Measurements from ENCODE around the gene MTMR3.

The MTMR3 gene

DNA sequence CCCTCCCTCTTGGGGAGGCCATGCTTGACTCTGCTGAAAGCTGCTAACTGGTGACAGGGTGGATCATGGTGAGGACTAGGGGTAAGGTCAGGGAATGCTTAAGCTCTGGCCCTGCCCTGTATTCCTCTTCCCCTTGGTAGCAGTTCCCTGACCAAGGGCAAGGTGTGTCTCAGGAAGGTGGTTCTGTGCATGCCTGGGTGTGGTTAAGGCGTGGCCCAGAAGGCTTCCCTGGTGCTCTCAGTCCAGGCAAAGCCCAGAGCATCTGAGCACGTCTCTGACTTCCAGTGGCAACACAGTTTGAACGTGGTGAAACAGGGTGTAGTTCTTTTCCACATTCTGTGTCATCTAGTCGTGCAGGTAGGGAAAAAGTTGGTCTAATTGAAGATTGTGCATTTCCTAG lies 144.2 kb downstream of the MTMR3 start:
- DNase-seq (ENCODE audit: low read depth in 2 of 2), result no peak

DNA sequence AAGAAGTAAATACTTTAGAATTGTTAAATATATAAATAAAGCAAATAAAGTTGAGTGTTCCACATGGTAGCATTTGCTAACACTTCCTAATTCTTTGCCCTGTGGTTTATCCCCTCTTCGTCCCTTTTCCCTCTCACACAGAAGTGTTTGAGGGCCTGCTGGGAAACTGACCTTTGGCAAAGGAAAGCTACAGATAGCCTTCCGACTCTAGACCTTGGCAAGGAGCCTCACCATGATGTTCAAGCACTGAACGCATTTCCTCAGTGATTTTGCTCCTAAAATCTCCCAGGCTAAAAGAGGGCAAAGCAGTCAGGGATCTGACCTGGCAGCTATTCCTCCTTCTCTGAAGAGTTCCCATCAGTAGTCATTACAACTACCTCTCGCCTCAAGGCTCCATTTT lies 144.8 kb downstream of the MTMR3 start:
- DNase-seq (ENCODE audit: low read depth in 2 of 2), result no peak

DNA sequence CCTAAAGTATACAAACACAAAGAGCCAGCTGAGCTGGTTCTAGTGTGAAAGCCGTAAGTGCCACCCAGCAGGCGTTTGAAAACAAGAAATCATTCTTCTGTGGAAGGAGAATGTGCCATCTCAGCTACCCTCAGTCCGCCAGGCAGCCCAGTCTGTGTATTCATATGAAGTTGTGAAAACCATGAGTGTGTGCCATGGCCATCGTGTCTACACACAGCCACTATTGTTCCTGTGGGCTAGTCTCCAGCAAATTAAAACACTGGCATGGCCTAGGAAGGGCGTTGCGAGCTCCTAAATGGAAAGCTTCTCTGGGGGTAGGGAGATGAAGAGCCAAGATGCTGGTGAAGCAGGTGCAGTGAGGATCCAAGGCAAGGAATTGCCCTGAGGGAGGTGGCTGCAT lies 145.8 kb downstream of the MTMR3 start:
- no peak for DNase-seq (ENCODE audit: low read depth in 2 of 2)

DNA sequence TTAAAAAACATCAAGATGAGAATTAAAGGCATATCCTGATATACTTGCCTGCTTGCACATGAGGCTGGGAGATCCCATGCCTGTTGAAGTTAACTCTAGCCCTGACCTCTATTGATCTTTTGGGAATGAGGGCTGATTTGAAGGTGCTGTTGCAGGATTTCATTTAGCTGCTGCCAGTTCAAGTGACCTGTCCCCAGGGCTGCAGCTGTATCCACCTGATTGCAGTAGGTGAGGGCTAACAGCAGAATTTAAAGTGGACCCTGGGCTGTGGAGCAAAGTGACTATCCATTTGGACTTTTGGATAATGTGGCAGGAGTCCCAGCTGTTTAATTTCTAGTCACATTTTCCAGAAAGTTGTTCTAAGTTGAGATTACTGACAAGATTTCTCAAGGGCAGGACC lies 146.5 kb downstream of the MTMR3 start:
- DNase-seq (ENCODE audit: low read depth in 2 of 2), result no peak

DNA sequence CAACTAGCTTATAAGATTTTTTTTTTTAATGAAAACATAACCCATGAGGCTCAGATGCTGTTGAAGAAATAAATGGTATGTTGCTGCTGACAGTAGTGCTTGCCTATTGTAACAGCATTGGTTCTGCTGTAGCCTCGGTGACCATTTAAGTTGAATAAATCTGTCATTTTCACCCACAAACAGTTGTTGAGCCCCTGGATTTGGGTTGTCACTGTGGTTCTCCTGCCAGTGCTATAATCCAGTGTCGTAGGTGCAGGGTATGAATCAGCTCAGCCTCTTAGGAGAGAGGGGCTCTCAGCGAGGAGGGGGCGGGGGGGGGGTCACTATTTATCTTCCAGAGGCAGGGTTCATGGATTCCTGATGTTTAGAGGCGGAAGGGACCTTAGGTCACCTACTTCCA lies 147.4 kb downstream of the MTMR3 start:
- no peak for DNase-seq (ENCODE audit: low read depth in 2 of 2)

DNA sequence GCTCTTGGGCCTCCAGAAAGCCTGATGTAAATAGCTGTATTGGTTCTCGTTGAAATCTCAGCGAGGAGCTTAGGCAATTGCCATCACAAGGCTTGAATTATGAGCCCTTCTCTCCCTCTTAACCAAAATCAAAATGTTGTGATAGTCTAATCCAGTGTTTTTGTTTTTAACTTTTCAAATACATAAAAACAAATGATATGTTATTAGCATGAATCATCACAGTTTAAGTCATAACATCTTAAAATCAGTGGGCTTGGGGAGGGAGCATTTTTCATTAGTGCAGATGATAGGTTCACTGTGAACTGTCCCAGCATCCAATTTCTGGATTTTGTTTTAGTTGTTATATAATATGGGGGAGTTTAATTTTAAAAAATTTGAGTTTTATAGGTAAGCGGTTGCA lies 148.4 kb downstream of the MTMR3 start:
- DNase-seq (ENCODE audit: low read depth in 2 of 2), result no peak

DNA sequence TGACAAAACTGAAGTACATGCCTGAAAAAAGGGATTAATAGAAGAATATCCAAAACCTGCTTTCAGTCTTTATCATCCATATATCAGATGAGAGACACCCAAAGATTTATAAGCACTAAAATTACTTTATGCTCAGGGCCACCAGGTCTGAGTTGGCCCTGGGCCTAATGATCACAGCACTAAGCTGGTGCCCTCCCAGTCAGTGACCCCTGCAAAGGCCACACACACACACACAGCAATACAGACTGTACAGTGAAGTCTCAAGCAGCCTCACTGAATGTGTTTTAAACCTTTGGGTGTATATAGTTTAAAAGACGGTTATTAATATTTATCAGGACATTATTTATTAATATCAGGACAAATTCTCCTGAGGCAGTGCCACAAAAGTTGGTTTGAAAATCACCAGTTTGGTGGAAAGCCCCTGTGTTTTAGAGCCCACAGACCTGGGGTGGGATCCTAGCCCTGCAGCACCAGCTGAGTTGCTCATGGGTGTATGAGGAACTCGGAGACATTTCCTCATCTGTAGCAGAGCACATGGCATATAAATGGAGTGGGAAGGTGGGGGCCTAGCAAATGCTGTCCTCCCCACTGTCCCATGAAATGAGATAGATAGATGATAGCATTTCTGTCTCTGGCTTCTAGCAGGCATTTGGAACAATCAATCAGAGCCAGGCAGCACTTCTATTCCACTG lies 148.9 kb downstream of the MTMR3 start:
- no peak for DNase-seq (ENCODE audit: low read depth in 2 of 2)

DNA sequence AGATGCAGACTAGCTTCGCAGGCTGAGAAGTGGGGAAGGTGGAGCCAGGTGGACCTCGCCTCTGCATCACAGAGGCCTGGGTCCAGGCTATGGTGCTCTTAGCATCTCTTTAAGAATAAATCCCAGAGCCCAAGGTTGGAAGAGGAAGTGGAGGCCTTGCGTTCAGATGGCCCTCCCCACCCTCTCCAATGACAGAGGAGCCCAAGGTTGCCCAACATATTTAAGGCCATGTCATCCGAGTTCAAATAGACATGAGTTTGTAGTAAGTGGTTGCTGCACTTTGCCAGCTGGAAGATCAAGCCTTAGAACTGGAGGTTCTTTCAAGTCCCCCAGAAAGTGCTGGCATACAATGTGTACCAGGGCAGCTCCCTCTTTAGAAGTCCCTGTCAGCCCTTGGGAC lies 150.2 kb downstream of the MTMR3 start:
- DNase-seq (ENCODE audit: low read depth in 2 of 2), result no peak

DNA sequence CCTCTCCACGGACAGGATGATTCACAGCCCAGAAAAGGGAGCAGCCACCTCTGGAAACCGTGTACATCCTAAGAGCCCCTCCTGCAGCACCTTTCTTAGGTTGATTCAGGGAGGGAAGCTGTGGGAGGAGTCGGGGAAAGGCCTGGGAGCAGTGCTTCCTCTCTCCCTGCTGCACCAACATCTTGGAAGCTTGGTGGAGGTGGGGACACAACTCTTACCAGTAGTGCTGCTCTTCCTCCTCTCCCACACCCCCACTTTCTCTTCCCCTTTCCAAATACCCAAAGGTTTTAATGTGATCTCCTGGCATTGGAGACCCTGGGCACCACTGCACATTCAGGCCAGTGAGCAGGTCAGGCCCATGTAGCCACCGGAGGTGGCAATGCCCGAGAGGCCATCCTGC lies 150.9 kb downstream of the MTMR3 start:
- DNase-seq (ENCODE audit: low read depth in 2 of 2), result no peak

DNA sequence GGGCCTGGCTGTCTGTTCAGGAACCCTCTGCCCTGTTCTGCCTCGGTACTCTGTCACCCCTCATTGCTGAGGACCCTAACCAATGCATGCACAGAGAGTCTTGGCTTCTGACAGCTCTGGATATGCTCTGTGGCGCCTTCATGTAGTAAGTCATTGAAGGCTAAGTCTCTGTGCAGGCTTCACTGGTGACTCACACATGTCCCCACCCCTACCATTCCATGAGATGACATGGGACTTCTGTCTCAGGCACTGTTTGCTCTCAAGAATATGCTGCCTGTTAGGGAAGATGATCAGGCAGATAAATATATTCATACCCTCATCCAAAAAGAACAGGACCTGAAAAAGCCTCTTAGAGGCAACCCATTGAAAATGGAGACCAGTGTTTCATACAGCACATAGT lies 153.7 kb downstream of the MTMR3 start:
- DNase-seq (ENCODE audit: low read depth in 2 of 2), result no peak

DNA sequence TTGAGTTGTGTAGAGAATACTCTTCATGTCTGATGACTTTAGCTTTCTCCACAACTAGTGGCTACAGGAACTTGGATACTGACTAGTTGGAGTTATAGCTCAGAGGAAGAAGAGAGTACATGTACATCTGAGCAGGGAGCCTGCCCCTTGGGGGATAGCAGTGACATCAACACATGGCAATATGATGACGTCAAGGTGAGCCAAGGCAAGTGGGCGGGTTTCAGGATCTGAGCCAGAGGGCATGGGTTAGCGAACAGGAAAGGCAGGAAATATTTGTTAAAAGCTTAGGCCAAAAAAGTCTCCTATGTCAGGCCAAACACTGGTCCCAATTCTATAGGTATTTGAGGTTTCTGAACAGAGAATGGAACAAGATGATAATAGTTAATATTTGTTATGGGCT lies 155.2 kb downstream of the MTMR3 start:
- no peak for DNase-seq (ENCODE audit: low read depth in 2 of 2)

DNA sequence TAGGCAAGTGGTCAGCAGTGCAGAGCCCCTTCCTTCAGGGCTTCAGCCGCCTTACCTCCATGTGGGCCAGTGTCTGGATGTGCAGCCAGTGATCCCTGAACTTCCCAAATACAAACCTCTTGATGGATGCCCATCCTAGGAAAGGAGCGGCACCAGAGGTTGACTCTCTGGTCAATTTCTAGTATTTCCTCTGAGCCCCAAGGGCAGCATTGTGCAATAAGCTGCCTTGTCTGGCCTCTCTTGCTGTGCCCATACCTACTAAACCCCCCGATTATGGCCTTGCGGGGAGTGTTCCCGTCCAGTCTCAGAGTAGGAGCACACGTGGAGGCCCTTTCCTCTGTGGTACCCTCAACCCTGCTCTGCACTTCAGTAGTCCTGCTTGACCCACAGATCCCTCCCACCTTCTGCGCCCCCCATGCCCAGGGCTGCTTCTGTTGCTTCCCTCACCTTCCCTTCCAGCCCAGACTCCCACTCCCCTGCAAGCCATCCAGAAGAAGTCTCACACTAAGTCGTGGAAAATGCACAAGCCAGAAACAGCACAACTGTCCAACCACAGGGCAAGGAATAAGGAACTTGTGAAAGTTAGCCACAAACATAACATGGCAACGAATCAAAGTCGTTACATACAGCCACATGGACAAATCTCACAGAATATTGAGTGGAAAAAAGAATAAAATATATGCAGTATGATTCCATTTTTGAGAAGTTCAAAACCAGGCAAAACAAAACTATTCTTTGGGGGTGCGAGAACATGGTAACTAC lies 157.7 kb downstream of the MTMR3 start:
- no peak for DNase-seq (ENCODE audit: low read depth in 2 of 2)

DNA sequence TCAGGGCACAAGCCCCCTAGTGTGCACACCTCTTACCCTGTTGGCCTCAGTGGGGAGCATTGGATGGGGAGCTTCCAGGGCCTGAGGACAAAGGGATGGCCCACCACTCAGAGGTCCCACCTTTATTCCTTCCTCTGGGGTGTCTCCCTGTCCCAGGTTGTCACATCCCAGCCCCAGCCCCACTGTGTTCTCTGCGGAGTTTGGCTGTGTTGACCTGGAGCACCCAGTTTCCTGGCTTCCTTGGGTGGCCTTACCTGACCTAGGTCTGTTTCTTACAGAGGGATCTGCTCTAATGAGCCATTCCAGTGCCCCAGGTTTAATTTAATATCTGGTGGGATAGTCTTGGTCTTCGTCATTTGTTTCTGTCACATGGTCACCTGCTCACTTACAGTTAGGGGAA lies 158.5 kb downstream of the MTMR3 start:
- no peak for DNase-seq (ENCODE audit: low read depth in 2 of 2)

DNA sequence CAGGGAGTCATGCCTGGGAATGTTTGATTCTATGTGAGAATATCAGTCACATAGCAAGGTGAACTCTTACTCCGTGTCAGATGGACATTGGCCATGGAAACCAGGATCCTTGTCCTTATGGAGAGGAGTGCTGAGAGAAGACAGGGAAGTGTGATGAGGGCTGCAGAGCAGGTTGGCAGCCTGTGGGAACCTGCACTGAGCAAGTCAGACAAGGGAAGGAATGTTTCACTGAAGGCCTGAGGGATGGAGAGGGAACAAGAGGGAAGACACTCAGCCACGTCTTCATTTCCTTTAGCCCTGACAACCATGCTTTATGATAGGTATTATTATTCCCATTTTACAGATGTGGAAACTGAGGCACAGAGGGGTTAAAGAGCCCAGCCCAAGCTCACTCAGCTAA lies 158.9 kb downstream of the MTMR3 start:
- no peak for DNase-seq (ENCODE audit: low read depth in 2 of 2)

DNA sequence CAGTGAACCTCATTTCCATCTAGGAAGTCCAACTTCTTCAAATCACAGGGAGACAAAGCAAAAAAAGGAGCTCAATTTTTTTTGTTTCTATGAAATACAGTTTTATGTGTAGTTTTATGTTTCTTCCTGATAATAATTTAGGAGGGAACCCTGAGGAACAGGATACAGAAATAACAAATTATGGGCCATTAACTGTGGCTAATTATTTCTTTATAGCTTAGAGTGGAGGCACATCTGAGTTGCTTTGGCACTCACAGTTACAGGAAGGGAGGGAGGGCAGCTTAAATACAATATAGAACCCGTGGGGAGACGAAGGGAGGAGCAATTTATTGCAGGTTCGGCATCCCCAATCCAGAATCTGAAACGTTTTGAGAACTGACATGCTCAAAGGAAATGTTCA lies 160.2 kb downstream of the MTMR3 start:
- DNase-seq (ENCODE audit: low read depth in 2 of 2), result no peak

DNA sequence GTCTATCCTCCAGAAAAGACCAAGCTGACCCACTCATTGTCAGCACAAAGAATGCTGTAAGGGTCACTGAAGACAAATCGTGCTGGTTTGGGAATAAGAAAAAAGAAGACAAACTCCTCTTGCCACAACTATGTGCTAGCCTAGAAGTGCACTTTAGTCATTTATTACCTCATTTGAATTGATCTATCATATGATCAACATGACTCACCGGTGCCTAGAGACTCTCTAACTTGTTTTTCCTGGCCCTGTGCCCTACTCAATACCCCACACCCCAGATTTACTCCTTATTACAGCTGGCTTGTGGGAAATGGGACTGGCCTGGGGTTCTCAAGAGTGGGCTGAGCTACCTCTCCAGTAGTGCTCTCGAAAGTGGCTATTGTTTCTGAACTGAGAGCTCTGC lies 161.4 kb downstream of the MTMR3 start:
- no peak for DNase-seq (ENCODE audit: low read depth in 2 of 2)

DNA sequence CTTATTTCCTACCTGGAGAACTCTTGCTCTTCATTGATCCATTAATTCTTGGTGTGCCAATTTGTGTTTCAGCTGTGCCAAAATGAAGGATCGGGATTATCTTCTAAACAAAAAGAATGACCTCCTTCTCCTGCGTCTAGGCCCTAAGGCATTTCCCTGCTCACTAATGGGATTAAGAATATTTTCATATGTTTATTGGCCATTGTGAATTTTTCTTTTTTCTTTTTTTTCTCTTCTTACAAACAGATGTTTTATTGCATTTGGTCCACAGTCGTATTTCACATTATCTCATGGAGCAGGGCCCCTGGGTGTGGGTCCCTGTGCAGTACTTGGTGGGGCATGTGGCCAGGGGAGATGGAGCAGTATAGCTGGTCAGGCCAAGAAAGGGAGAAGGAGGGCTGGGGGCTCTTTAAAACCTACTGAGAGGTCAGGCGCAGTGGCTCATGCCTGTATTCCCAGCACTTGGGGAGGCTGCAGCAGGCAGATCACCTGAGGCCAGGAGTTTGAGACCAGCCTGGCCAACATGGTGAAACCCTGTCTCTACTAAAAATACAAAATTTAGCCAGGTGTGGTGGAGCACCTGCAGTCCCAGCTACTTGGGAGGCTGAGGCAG lies 162.0 kb downstream of the MTMR3 start:
- DNase-seq (ENCODE audit: low read depth in 2 of 2), result no peak

DNA sequence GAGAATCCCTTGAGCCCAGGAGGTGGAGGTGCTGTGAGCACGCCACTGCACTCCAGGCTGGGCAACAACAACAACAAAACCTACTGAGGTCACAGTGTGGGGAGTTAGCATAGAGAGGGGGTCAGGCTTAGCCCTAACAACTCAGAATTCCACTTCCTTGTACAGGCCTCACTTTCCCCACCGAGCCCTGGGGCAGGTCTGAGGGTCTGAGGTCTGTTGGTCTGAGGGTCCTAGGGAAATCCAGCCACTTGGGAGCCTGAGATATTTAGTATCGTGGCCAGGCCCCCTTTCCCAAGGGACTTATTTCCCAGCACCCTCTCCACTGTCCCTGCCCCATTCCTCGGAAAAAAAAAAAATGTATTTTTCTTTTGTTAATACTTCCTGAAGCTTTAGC lies 162.5 kb downstream of the MTMR3 start:
- DNase-seq (ENCODE audit: low read depth in 2 of 2), result no peak

DNA sequence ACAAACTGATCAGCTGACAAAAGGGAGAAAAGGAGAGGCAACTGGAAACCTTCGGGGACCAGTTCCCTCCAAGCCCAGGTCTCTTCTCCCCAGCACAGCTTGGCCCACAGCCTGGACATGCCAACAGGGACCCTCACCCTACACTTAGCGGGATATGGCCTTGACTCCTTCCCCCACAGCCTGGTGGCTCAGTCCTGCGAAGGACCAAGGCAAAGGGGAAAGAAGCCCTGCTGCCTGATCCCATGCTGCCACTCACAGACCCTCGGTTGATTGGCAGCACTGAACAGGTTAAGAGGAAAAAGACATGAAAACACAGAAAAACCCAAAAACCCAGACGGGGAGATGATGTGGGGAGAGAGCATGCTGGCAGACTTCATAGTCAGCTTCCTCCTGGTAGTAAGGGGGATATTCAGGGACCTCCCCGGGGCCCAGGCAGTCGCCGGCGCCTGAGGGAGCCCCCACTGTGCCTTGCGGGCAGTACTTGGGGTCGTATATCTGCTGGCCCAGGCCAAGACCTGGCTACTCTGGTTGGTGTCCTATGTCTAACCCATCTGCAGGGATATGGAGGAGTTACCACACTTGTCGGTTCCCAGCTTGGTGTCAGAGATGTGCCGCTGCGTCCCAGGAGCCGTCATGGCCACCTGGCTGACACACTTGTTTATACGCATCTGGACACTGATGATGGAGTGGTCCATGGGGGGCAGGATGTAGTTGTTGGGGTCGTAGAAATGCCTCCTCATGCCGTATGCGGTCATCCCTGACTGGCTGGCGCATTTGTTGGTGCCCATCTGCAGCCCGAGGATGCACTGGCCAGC lies 163.1 kb downstream of the MTMR3 start:
- DNase-seq (ENCODE audit: low read depth in 2 of 2), result no peak

DNA sequence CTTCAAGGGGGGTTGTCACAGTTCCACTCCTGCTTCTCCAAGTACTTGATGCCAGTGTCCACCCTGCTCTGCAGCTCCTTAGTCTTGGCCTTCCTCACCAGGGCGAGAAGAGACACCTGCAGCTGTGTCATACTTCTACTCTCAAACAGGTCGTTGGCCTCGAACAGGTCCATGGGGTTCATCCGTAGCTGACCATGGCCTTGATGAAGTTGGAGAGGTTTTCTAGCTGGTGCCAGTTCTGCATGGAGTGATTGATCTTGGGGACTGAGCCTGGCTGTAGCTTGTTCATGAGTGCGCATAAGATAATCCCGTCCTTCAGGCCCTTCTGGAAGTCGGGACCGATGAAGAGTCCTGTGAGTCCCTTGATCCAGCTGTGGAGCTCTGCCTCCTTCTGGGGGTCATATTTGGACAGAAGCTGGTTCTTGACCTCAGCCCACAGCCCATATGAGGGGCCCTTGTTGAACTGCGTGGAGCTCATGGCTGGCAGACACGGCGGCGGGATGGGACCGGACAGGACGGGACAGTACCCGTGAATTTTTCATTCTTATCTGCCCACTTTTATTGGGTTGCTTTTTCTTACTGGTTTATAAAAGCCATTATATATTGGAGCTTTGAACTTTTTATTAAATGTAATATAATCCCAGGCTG lies 163.9 kb downstream of the MTMR3 start:
- DNase-seq (ENCODE audit: low read depth in 2 of 2), result no peak

DNA sequence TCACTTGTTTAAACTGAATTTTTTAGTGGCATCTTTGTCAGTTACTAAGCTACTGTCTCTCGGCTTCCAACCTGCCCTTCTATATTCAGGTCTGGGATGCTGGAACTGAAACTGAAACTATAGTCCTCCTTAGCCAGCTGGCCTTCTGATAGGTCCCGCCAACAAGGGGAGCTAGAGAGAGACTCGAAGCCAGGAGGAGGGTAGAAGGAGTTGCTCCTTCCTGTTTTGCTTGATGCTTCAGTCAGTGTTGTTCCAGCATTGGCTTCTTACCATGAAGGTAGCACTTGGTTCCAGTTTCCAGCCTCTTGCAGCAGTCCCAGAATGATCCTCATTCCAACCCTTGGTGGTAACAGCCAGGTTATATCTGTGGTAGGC lies 164.4 kb downstream of the MTMR3 start:
- no peak for DNase-seq (ENCODE audit: low read depth in 2 of 2)

DNA sequence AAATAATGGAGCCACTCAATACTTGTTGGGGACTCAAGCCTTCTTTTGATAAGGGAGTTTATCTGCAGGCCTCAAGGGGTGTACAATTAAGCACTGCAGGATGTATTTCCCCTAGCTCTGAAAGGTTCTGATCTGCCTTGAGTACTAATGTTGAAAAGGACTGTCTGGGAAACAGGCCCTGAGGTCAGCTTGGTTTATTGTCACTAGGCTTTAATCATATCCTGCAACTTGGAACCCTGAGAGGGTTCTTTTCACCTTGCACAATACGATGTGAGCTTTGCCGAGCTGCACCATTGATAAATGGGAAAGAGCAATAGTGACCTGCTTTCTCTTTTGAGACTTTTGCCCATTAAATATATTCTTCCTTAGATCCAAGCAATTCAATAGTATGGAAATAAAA lies 165.7 kb downstream of the MTMR3 start:
- no peak for DNase-seq (ENCODE audit: low read depth in 2 of 2)

Data from stimulated activated CD4-positive, alpha-beta T cell treated with anti-CD3 and anti-CD28 coated beads, Interleukin-1b, Interleukin-23, amount 100 ng/mL, for 1 hour (primary cell).